Kidney (tissue), 14 donors: Measurements from ENCODE around the gene MSI2. TPM values are rescaled to one million over a fixed set of nuclear protein-coding genes. Genes with fewer than 3 reads are reported as not detected.

ENCODE experiments used
- DNase-seq, 5 donors: peaks; one replicate each; pipeline ENCODE4 v3.0.0-alpha.2; 2013 to 2020
- FAIRE-seq: peaks from 2 replicates; lab custom pipeline; 2012; peaks lifted over from hg19 to GRCh38; lab: Jason Lieb, UNC
- H3K27ac ChIP-seq, 2 donors: one replicate each; pipeline ENCODE4 v1.7.0; 2013; ENCODE audit warnings: low read depth in 2 of 2, low read length in 2 of 2, inconsistent platforms in 1 of 2
- H3K27me3 ChIP-seq: one replicate; pipeline ENCODE4 v1.7.1; 2013; ENCODE audit warnings: low read length, inconsistent platforms; ENCODE audit not compliant: control insufficient read depth, insufficient read depth
- H3K36me3 ChIP-seq, 3 donors: one replicate each; pipeline versions ENCODE4 v1.7.0 to v1.7.1; 2013; ENCODE audit warnings: low read length in 3 of 3, control low read depth in 1 of 3, inconsistent platforms in 1 of 3; ENCODE audit not compliant: insufficient read depth in 3 of 3, control insufficient read depth in 2 of 3
- H3K4me1 ChIP-seq, 3 donors: one replicate each; pipeline versions ENCODE4 v1.7.0 to v1.7.1; 2013; ENCODE audit warnings: low read length in 3 of 3, inconsistent platforms in 1 of 3, low read depth in 1 of 3; ENCODE audit not compliant: control insufficient read depth in 2 of 3, insufficient read depth in 2 of 3
- H3K4me3 ChIP-seq, 3 donors: one replicate each; pipeline versions ENCODE4 v1.7.0 to v1.8.1; 2013; ENCODE audit warnings: low read length in 3 of 3, control low read depth in 1 of 3, inconsistent platforms in 1 of 3
- H3K9ac ChIP-seq, 3 donors: one replicate each; pipeline versions ENCODE4 v1.7.0 to v1.7.1; 2013; ENCODE audit warnings: low read length in 3 of 3, control low read depth in 1 of 3, inconsistent platforms in 1 of 3
- H3K9me3 ChIP-seq, 3 donors: one replicate each; pipeline versions ENCODE4 v1.7.0 to v1.7.1; 2013; ENCODE audit warnings: low read length in 3 of 3, control low read depth in 1 of 3, inconsistent platforms in 1 of 3; ENCODE audit not compliant: control insufficient read depth in 2 of 3, insufficient read depth in 1 of 3
- CTCF ChIP-seq: IDR thresholded peaks from 3 replicates; pipeline ENCODE4 v1.5.1; 2012; ENCODE audit warnings: mild to moderate bottlenecking, moderate library complexity, borderline replicate concordance; ENCODE audit not compliant: insufficient read depth; ENCODE audit errors: extremely low read depth
- intact Hi-C: fragments of 100-400 bp; cut with DNase I; formaldehyde crosslinking; loops from one replicate; pipeline ENCODE4 v1.11.1; 2022
- polyA plus RNA-seq: library from polyadenylated mRNA; stranded (reverse); fragments of 350-450 nt; fragmentation: Illumina TruSeq; extraction: RNeasy Lipid Tissue Mini Kit (QIAGEN cat#74804); gene quantifications from one replicate; pipeline ENCODE4 v1.2.3, GENCODE V29; 2014; ENCODE audit warnings: low read depth, low replicate concordance; ENCODE audit not compliant: insufficient read depth
- total RNA-seq: library from RNA; stranded (reverse); fragmentation: NEBNext Ultra II Directional; extraction: Animal tissue kit (Norgen Biotek cat#: 25700); gene quantifications from one replicate; pipeline ENCODE4 v1.2.1, GENCODE V29; 2021
- donor health status: control.
- donor health status: control.
- donor health status: control.
- donor health status: control.
- donor health status: control.
- donor health status: DM: yes; HTN: yes; CAD: no.
- donor health status: Normal renal cell carcinoma (clear cell type).

MSI2 gene
- total and polyA plus RNA-seq, 2 donors from 2014 or later = 69.2 to 151 TPM

- Histone ChIP-seq H3K27me3 (no peaks in the 10 kb centered on the region), H3K27ac (peak overlapping the region in 1 of 2 donors; percentile 55), H3K9ac (no peak overlapping the region), H3K4me3 (no peak overlapping the region), H3K36me3 (no peaks in the 10 kb centered on the region), H3K9me3 (peaks cover 0 to 8% (median 0%) of the 10 kb centered on the region in 3 donors), H3K4me1 (peaks cover 6 to 44% (median 30%) of the 10 kb centered on the region in 3 donors)
- intact Hi-C loops = no loop called here
- no peak for FAIRE-seq
- DNase-seq = no peak
- no peak for TF ChIP-seq CTCF
Measured at GRCh38 chr17:57373756-57374155, 117.4 kb downstream of the MSI2 start.

- Histone ChIP-seq H3K4me1 (peaks cover 3 to 38% (median 18%) of the 10 kb centered on the region in 3 donors), H3K27ac (no peak overlapping the region), H3K36me3 (no peaks in the 10 kb centered on the region), H3K27me3 (no peaks in the 10 kb centered on the region), H3K9ac (peak overlapping the region in 1 of 3 donors; percentile 8), H3K9me3 (peaks cover 0 to 8% (median 0%) of the 10 kb centered on the region in 3 donors), H3K4me3 (no peak overlapping the region)
- no peak for TF ChIP-seq CTCF
- intact Hi-C loops = no loop called here
- DNase-seq (no peak), FAIRE-seq (no peak)
Measured at GRCh38 chr17:57375040-57375769, 118.9 kb downstream of the MSI2 start.

GRCh38 chr17:57375770-57376225 is 119.5 kb downstream of the MSI2 start:
- no peaks in the 10 kb centered on the region for H3K36me3 ChIP-seq
- DNase-seq (no peak), FAIRE-seq (no peak)
- no peak overlapping the region for H3K9ac ChIP-seq
- intact Hi-C loops = no loop called here
- no peak overlapping the region for H3K27ac ChIP-seq
- H3K4me1 ChIP-seq = peaks cover 0 to 33% (median 12%) of the 10 kb centered on the region in 3 donors
- TF ChIP-seq CTCF = no peak
- peaks cover 0 to 8% (median 0%) of the 10 kb centered on the region in 3 donors for H3K9me3 ChIP-seq
- H3K27me3 ChIP-seq = no peaks in the 10 kb centered on the region
- H3K4me3 ChIP-seq = no peak overlapping the region
